Sigmoid colon (tissue), 7 donors: ENCODE measurements around the gene PMF1. TPM values are rescaled to one million over a fixed set of nuclear protein-coding genes. Genes with fewer than 3 reads are reported as not detected.

Experiments used
- DNase-seq: peaks from one replicate; pipeline ENCODE4 v3.0.0-alpha.2; 2019
- H3K27ac ChIP-seq, 4 donors: fragments of 200-600 bp; sonication (generic); one replicate each; pipeline ENCODE4 v1.5.1; 2016 to 2019; ENCODE audit warnings: mild to moderate bottlenecking in 1 of 4
- H3K27me3 ChIP-seq, 3 donors: fragments of 200-600 bp; sonication (generic); one replicate each; pipeline ENCODE4 v1.5.1; 2019; ENCODE audit warnings: mild to moderate bottlenecking in 1 of 3
- H3K36me3 ChIP-seq, 4 donors: fragments of 200-600 bp; sonication (generic); one replicate each; pipeline ENCODE4 v1.5.1; 2016 to 2019
- H3K4me1 ChIP-seq, 4 donors: fragments of 200-600 bp; sonication (generic); one replicate each; pipeline ENCODE4 v1.5.1; 2017 to 2019
- H3K4me3 ChIP-seq, 4 donors: fragments of 200-600 bp; sonication (generic); one replicate each; pipeline ENCODE4 v1.5.1; 2017 to 2019; ENCODE audit warnings: mild to moderate bottlenecking in 2 of 4, moderate library complexity in 1 of 4
- H3K9me3 ChIP-seq, 4 donors: fragments of 200-600 bp in 3 of 4; sonication (generic) in 3 of 4; one replicate each; pipeline versions ENCODE4 v1.5.1 to v1.6.1; 2013 to 2019
- EP300 ChIP-seq, 4 donors: sonication (generic); formaldehyde crosslinking; IDR thresholded peaks; one replicate each; pipeline ENCODE4 v1.6.1; 2017; ENCODE audit warnings: antibody characterized with exemption in 4 of 4
- POLR2A ChIP-seq, 2 donors: fragments of 450-650 bp; IDR thresholded peaks; one replicate each; pipeline ENCODE4 v1.6.1; 2016; ENCODE audit warnings: antibody characterized with exemption in 2 of 2, mild to moderate bottlenecking in 2 of 2, moderate library complexity in 2 of 2
- POLR2AphosphoS5 ChIP-seq, 4 donors: sonication (generic); formaldehyde crosslinking; IDR thresholded peaks; one replicate each; pipeline ENCODE4 v1.6.1; 2017; ENCODE audit warnings: antibody characterized with exemption in 4 of 4
- WGBS, 2 donors: extraction: QIAGEN DNeasy Blood & Tissue Kit; methylation state at CpG; one replicate each; pipeline ENCODE4 v1.1.7; 2013; 5-methylcytosine and 5-hydroxymethylcytosine counted together
- intact Hi-C: fragments of 100-400 bp; cut with DNase I; formaldehyde crosslinking; loops from one replicate; pipeline ENCODE4 v1.15.1; 2023
- polyA plus RNA-seq, 3 donors: library from polyadenylated mRNA; stranded (reverse); fragments of 200-250 nt; gene quantifications; one replicate each; pipeline ENCODE4 v1.2.3, GENCODE V29; 2013
- total RNA-seq, 4 donors: library from RNA; depleted of rRNA; stranded (reverse); fragments of >200 nt; gene quantifications; one replicate each; pipeline ENCODE4 v1.1.0, GENCODE V29; 2016
- TF ChIP-seq, protein P1 (sequence below), 4 experiments: fragments of 450-650 bp in 3 of 4; fragments of 200-600 bp in 1 of 4; IDR thresholded peaks; one replicate each; pipeline ENCODE4 v1.5.1; 2016 to 2019; ENCODE audit warnings: antibody characterized with exemption in 4 of 4, mild to moderate bottlenecking in 3 of 4, moderate library complexity in 2 of 4
- donor health status: healthy with polysubstance abuse.
- donor health status: Bipolar disorder and iron deficiency.
- donor health status: healthy.

PMF1 gene
- total and polyA plus RNA-seq, 7 donors: 41.1 to 75.1 (median 52.8) TPM

DNA sequence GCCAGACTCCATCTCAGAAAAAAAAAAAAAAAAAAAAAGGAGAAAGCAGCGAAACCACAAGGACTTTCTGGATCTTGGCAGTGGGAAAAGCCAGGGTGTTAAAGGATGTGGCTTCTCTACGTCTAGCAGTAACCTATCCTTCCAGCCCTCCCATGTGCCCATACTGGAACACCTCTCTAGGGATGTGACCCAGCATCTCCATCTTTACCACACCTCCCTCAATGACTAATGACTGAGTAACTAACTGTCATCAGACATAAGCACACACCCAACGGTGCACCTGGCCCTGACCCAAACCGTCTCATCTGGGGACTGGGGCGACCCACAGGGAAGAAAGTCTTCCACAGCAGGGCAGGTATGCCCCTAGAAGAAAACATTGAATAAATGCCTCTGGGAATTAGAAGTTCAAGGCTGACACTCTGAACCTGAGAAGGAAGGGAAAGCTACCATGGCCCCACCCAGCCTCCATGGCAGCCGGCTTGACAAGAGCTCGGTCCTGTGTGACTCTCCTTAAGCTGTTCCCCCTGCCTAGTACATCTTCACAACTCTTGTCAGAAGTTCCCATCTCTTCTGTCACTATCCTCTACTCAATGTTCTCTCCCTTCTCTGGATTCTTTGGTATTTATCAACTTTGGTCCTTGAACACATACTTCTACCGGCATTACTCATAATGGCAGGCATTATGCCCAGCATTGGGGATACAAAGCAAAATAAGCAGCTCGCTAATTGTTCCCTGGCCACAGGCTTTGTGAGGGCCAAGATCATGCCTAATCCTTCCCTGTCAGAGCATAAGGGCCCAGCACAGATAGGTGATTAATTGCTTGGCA lies 49.9 kb downstream of the PMF1 start:
- TF ChIP-seq, protein P1, sequence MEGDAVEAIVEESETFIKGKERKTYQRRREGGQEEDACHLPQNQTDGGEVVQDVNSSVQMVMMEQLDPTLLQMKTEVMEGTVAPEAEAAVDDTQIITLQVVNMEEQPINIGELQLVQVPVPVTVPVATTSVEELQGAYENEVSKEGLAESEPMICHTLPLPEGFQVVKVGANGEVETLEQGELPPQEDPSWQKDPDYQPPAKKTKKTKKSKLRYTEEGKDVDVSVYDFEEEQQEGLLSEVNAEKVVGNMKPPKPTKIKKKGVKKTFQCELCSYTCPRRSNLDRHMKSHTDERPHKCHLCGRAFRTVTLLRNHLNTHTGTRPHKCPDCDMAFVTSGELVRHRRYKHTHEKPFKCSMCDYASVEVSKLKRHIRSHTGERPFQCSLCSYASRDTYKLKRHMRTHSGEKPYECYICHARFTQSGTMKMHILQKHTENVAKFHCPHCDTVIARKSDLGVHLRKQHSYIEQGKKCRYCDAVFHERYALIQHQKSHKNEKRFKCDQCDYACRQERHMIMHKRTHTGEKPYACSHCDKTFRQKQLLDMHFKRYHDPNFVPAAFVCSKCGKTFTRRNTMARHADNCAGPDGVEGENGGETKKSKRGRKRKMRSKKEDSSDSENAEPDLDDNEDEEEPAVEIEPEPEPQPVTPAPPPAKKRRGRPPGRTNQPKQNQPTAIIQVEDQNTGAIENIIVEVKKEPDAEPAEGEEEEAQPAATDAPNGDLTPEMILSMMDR (IDR thresholded peaks at IDR 0.05): no peak
- TF ChIP-seq EP300 (IDR thresholded peaks at IDR 0.05) (no peak), POLR2A (IDR thresholded peaks at IDR 0.05) (no peak), POLR2AphosphoS5 (IDR thresholded peaks at IDR 0.05) (no peak)
- Histone ChIP-seq H3K36me3 (peaks cover 55 to 99% (median 80%) of the 10 kb centered on the region in 4 donors), H3K27ac (peak overlapping the region in 1 of 4 donors; percentile 33), H3K27me3 (no peaks in the 10 kb centered on the region), H3K9me3 (no peaks in the 10 kb centered on the region), H3K4me1 (peaks cover 0 to 5% (median 0%) of the 10 kb centered on the region in 4 donors), H3K4me3 (no peak overlapping the region)
- WGBS, 2 donors: 83 to 93% methylated on average over 9 of the region's 9 CpGs
- DNase-seq: no peak
- intact Hi-C loops: no loop called here

DNA sequence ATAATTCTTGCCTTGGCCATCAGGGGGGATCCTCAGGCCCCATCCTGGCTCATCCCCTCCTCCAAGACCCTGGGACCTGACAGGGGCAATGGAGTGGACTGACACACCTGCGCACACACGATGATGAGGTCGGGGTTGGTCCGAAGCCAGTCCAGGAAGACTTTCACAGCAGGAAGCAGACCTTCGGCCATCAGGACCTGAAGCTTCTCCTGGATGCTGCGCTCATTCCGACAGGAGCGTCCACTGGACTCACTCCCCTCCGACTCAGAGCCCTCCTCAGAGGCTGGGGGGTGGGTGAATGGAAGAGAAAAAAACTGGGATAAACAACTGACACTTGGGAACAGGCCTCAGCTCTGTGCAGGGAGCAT lies 50.5 kb downstream of the PMF1 start:
- DNase-seq: no peak
- 78 to 95% methylated on average over 9 of the region's 9 CpGs for WGBS, 2 donors
- Histone ChIP-seq H3K27me3 (no peaks in the 10 kb centered on the region), H3K36me3 (peaks cover 56 to 99% (median 79%) of the 10 kb centered on the region in 4 donors), H3K4me1 (peaks cover 0 to 5% (median 0%) of the 10 kb centered on the region in 4 donors), H3K9me3 (no peaks in the 10 kb centered on the region), H3K27ac (peak overlapping the region in 1 of 4 donors; percentile 33), H3K4me3 (no peak overlapping the region)
- TF ChIP-seq POLR2AphosphoS5 (IDR thresholded peaks at IDR 0.05) (no peak), EP300 (IDR thresholded peaks at IDR 0.05) (no peak), POLR2A (IDR thresholded peaks at IDR 0.05) (no peak)
- TF ChIP-seq, protein P1 (IDR thresholded peaks at IDR 0.05): no peak
- intact Hi-C loops: no loop called here

DNA sequence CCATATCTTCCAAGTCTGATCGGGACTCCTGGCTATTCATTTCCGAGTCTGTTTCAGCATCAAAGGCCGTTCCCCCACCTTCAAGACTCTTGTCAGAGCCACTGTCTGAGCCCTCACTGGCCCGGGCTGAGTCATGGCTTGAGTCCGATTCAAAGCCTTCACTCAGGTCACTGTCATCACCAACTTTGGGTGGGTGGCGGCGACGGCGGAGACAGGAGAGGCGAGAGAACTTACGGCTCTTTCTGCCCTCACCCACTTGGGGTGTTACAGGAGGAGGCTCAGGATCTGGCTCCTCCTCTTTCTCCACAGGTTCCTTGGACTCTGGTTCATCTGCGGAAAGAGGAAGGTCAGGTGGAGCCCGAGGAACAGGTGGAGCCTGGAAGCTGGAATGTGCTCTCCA lies 53.2 kb downstream of the PMF1 start:
- TF ChIP-seq POLR2AphosphoS5 (IDR thresholded peaks at IDR 0.05) (no peak), POLR2A (IDR thresholded peaks at IDR 0.05) (no peak), EP300 (IDR thresholded peaks at IDR 0.05) (no peak)
- TF ChIP-seq, protein P1 (IDR thresholded peaks at IDR 0.05): no peak
- no peak overlapping the region for H3K4me3 ChIP-seq
- H3K27ac ChIP-seq: no peak overlapping the region
- H3K36me3 ChIP-seq: peaks cover 41 to 99% (median 70%) of the 10 kb centered on the region in 4 donors
- 92 to 95% methylated on average over 13 of the region's 13 CpGs for WGBS, 2 donors
- no peak for DNase-seq
- H3K4me1 ChIP-seq: peaks cover 0 to 5% (median 0%) of the 10 kb centered on the region in 4 donors
- H3K27me3 ChIP-seq: no peaks in the 10 kb centered on the region
- no peaks in the 10 kb centered on the region for H3K9me3 ChIP-seq
- intact Hi-C loops: no loop called here

DNA sequence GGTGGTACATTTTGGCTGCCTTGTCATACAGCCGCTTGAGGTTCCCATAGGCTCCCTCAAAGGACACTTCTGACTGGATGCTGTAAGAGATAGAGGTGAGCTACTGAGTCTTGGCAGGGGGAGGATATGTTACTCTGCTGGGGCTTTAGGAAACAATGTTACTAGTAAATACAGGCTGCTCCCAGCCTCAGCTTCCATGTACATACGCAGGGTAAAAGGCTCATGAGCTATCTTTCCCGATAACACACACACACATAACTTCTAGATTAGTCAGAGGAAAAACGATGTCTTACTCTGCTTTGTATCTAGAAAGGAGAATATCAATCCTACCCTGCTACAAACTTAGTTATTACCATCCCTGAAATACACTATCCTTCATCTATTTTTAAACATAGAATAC lies 55.5 kb downstream of the PMF1 start:
- WGBS, 2 donors: 92% methylated on average over 4 of the region's 4 CpGs
- Histone ChIP-seq H3K9me3 (no peaks in the 10 kb centered on the region), H3K4me3 (no peak overlapping the region), H3K36me3 (peaks cover 34 to 99% (median 75%) of the 10 kb centered on the region in 4 donors), H3K27me3 (no peaks in the 10 kb centered on the region), H3K27ac (no peak overlapping the region), H3K4me1 (peaks cover 0 to under 1% (median 0%) of the 10 kb centered on the region in 4 donors)
- no peak for DNase-seq
- intact Hi-C loops: no loop called here
- TF ChIP-seq POLR2AphosphoS5 (IDR thresholded peaks at IDR 0.05) (no peak), EP300 (IDR thresholded peaks at IDR 0.05) (no peak), POLR2A (IDR thresholded peaks at IDR 0.05) (no peak)
- TF ChIP-seq, protein P1 (IDR thresholded peaks at IDR 0.05): no peak
